ENCODE data around the gene LENEP.

Gene LENEP

GRCh38 chr1:155009742-155010141 lies 16.4 kb downstream of the LENEP start:
- in situ Hi-C loops (cut with HindIII; ENCODE audit: low sequenced_read_pairs) = no loop called here

GRCh38 chr1:155010211-155010918 lies 17.0 kb downstream of the LENEP start:
- in situ Hi-C loops (cut with HindIII; ENCODE audit: low sequenced_read_pairs) = no loop called here

GRCh38 chr1:155011004-155011416 lies 17.6 kb downstream of the LENEP start:
- in situ Hi-C loops (cut with HindIII; ENCODE audit: low sequenced_read_pairs) = no loop called here

GRCh38 chr1:155011437-155012025 lies 18.1 kb downstream of the LENEP start:
- in situ Hi-C loops (cut with HindIII; ENCODE audit: low sequenced_read_pairs) = no loop called here

GRCh38 chr1:155012026-155012546 lies 18.7 kb downstream of the LENEP start:
- in situ Hi-C loops (cut with HindIII; ENCODE audit: low sequenced_read_pairs) = no loop called here

- in situ Hi-C loops (cut with HindIII; ENCODE audit: low sequenced_read_pairs) = no loop called here
These were observed 19.6 kb downstream of the LENEP start for GRCh38 chr1:155012776-155013602.

- in situ Hi-C loops (cut with HindIII; ENCODE audit: low sequenced_read_pairs) = no loop called here
These were observed 20.2 kb downstream of the LENEP start for GRCh38 chr1:155013632-155014031.

- in situ Hi-C loops (cut with HindIII; ENCODE audit: low sequenced_read_pairs) = no loop called here
These were observed 21.5 kb downstream of the LENEP start for GRCh38 chr1:155014709-155015508.

- in situ Hi-C loops (cut with HindIII; ENCODE audit: low sequenced_read_pairs) = no loop called here
These were observed 22.3 kb downstream of the LENEP start for GRCh38 chr1:155015527-155016230.

GRCh38 chr1:155016231-155016831 lies 22.9 kb downstream of the LENEP start:
- in situ Hi-C loops (cut with HindIII; ENCODE audit: low sequenced_read_pairs) = no loop called here

GRCh38 chr1:155017041-155017945 lies 23.9 kb downstream of the LENEP start:
- in situ Hi-C loops (cut with HindIII; ENCODE audit: low sequenced_read_pairs) = no loop called here

- in situ Hi-C loops (cut with HindIII; ENCODE audit: low sequenced_read_pairs) = no loop called here
These were observed 24.5 kb downstream of the LENEP start for GRCh38 chr1:155017946-155018316.

GRCh38 chr1:155018617-155019348 lies 25.4 kb downstream of the LENEP start:
- in situ Hi-C loops (cut with HindIII; ENCODE audit: low sequenced_read_pairs) = no loop called here

GRCh38 chr1:155019377-155020245 lies 26.2 kb downstream of the LENEP start:
- in situ Hi-C loops (cut with HindIII; ENCODE audit: low sequenced_read_pairs) = no loop called here

GRCh38 chr1:155022136-155022926 lies 28.9 kb downstream of the LENEP start:
- in situ Hi-C loops (cut with HindIII; ENCODE audit: low sequenced_read_pairs) = no loop called here

GRCh38 chr1:155022927-155023236 lies 29.5 kb downstream of the LENEP start:
- in situ Hi-C loops (cut with HindIII; ENCODE audit: low sequenced_read_pairs) = no loop called here

- in situ Hi-C loops (cut with HindIII; ENCODE audit: low sequenced_read_pairs) = no loop called here
These were observed 30.2 kb downstream of the LENEP start for GRCh38 chr1:155023627-155024026.
